H1 (cell line): Measurements from ENCODE around the gene RBM15B. TPM values are rescaled to one million over a fixed set of nuclear protein-coding genes. Genes with fewer than 3 reads are reported as not detected.

Source experiments
- ATF3 ChIP-seq: IDR thresholded peaks from 2 replicates; pipeline ENCODE4 v1.6.1; 2011; ENCODE audit warnings: low read depth, mild to moderate bottlenecking, low read length; ENCODE audit not compliant: insufficient read depth
- BRCA1 ChIP-seq: IDR thresholded peaks from 2 replicates; pipeline ENCODE4 v1.6.1; 2012; ENCODE audit warnings: low read depth, low read length, improper control_type of control experiment
- CEBPB ChIP-seq: IDR thresholded peaks from 2 replicates; pipeline ENCODE4 v1.6.1; 2012; ENCODE audit warnings: low read depth, low read length
- CHD1 ChIP-seq: IDR thresholded peaks from 2 replicates; pipeline ENCODE4 v1.6.1; 2012; ENCODE audit warnings: low read depth, low read length, improper control_type of control experiment
- CREB1 ChIP-seq: IDR thresholded peaks from 2 replicates; pipeline ENCODE4 v1.6.1; 2012; ENCODE audit warnings: inconsistent platforms
- CTBP2 ChIP-seq: IDR thresholded peaks from 2 replicates; pipeline ENCODE4 v1.7.0; 2011; ENCODE audit warnings: borderline replicate concordance, mild to moderate bottlenecking, moderate library complexity, mixed read lengths, low read length; ENCODE audit not compliant: insufficient read depth, insufficient read length
- CTCF ChIP-seq, 3 experiments: IDR thresholded peaks; 1 replicate in 2 of 3; 2 replicates in 1 of 3; pipeline versions ENCODE4 v1.5.1 to v1.6.1; 2011; ENCODE audit warnings: low read length in 3 of 3, mild to moderate bottlenecking in 3 of 3, inconsistent platforms in 2 of 3, low read depth in 1 of 3, moderate library complexity in 1 of 3; ENCODE audit not compliant: insufficient read depth in 1 of 3; ENCODE audit errors: control extremely low read depth in 1 of 3
- EGR1 ChIP-seq: IDR thresholded peaks from 2 replicates; pipeline ENCODE4 v1.6.1; 2011; ENCODE audit warnings: low read depth, low read length, borderline replicate concordance
- EP300 ChIP-seq, 2 experiments: IDR thresholded peaks; 1 replicate in 1 of 2; 2 replicates in 1 of 2; pipeline ENCODE4 v1.6.1; 2011 to 2012; ENCODE audit warnings: low read depth in 2 of 2, low read length in 2 of 2, mild to moderate bottlenecking in 2 of 2, borderline replicate concordance in 1 of 2, inconsistent platforms in 1 of 2, moderate library complexity in 1 of 2
- GABPA ChIP-seq: IDR thresholded peaks from 2 replicates; pipeline ENCODE4 v1.6.1; 2011; ENCODE audit warnings: mild to moderate bottlenecking, low read length, moderate library complexity, borderline replicate concordance; ENCODE audit not compliant: insufficient read depth
- HDAC6 ChIP-seq: IDR thresholded peaks from one replicate; pipeline ENCODE4 v1.7.1; 2012; ENCODE audit warnings: low read depth, mild to moderate bottlenecking, inconsistent platforms, low read length, moderate library complexity
- JUND ChIP-seq: IDR thresholded peaks from 2 replicates; pipeline ENCODE4 v1.6.1; 2011; ENCODE audit warnings: mild to moderate bottlenecking, improper control_type of control experiment, low read length
- KDM1A ChIP-seq: fragments of 200-600, 300-600 bp; sonication (generic); IDR thresholded peaks from 2 replicates; pipeline ENCODE4 v1.7.1; 2016; ENCODE audit warnings: mild to moderate bottlenecking, low read length, borderline replicate concordance
- KDM4A ChIP-seq: IDR thresholded peaks from one replicate; pipeline ENCODE4 v1.7.1; 2012; ENCODE audit warnings: low read depth, mild to moderate bottlenecking, moderate library complexity, low read length, inconsistent platforms; ENCODE audit not compliant: severe bottlenecking
- NRF1 ChIP-seq: IDR thresholded peaks from 2 replicates; pipeline ENCODE4 v1.6.1; 2011; ENCODE audit warnings: mild to moderate bottlenecking, low read depth, low read length, improper control_type of control experiment
- POLR2AphosphoS5 ChIP-seq: IDR thresholded peaks from 2 replicates; pipeline ENCODE4 v1.6.1; 2011; ENCODE audit warnings: low read depth, low read length
- RAD21 ChIP-seq, 2 experiments: IDR thresholded peaks in 1 of 2; conservative IDR thresholded peaks in 1 of 2; 2 replicates each; pipeline ENCODE4 v1.6.1; 2011; ENCODE audit warnings: low read depth in 2 of 2, low read length in 2 of 2, improper control_type of control experiment in 1 of 2, inconsistent platforms in 1 of 2, mild to moderate bottlenecking in 1 of 2, moderate library complexity in 1 of 2
- SIX5 ChIP-seq: IDR thresholded peaks from 2 replicates; pipeline ENCODE4 v1.6.1; 2011; ENCODE audit warnings: mild to moderate bottlenecking, low read depth, low read length
- SP4 ChIP-seq: IDR thresholded peaks from 2 replicates; pipeline ENCODE4 v1.6.1; 2012; ENCODE audit warnings: low read length, inconsistent platforms
- TAF1 ChIP-seq: IDR thresholded peaks from 2 replicates; pipeline ENCODE4 v1.6.1; 2011; ENCODE audit warnings: mild to moderate bottlenecking, low read depth, low read length
- TAF7 ChIP-seq: optimal IDR thresholded peaks from 2 replicates; pipeline ENCODE3; 2011; ENCODE audit warnings: low read depth, mild to moderate bottlenecking, inconsistent platforms, low read length, moderate library complexity, borderline replicate concordance
- ZNF274 ChIP-seq: IDR thresholded peaks from 2 replicates; pipeline ENCODE4 v1.7.0; 2012; ENCODE audit warnings: low read length, borderline replicate concordance; ENCODE audit errors: extremely low read depth
- polyA plus RNA-seq, 7 experiments: library from polyadenylated mRNA; depleted of rRNA in 3 of 7; stranded (reverse) in 5 of 7; unstranded in 2 of 7; fragments of >200 nt in 5 of 7; fragments of 200-250 nt in 2 of 7; gene quantifications; 1 replicate in 5 of 7; 2 replicates in 1 of 7; 4 replicates in 1 of 7; pipeline versions ENCODE4 v1.2.1 to v1.2.3, GENCODE V29; 2011 to 2013; ENCODE audit warnings: missing spikeins in 2 of 7, mixed read lengths in 2 of 7
- total RNA-seq: library from RNA; stranded (reverse); fragmentation: NEBNext Ultra II Directional; extraction: Animal tissue kit (Norgen Biotek cat#: 25700); gene quantifications from 2 replicates; pipeline ENCODE4 v1.2.1, GENCODE V29; 2021

RBM15B gene
- total and polyA plus RNA-seq, 2 of the 8 experiments (the other 6 are each of a cell fraction or from before 2014, with no cell fraction given) = 22.2 to 59.1 TPM

GRCh38 chr3:51391075-51391565, at the start of gene RBM15B (continued):
- TF ChIP-seq RAD21 (IDR thresholded peaks at IDR 0.05 in 1 of 2, conservative IDR thresholded peaks at IDR 0.05 in 1 of 2; ENCODE audit: low read depth in 2 of 2, low read length in 2 of 2) (peak; percentile 57 to 62; a peak in 3 of 4 replicates), CTBP2 (no peak), NRF1 (no peak), HDAC6 (no peak), EGR1 (0 out of 2 replicates have a peak, but pooled peaks have one; percentile 26), TAF1 (peak; percentile 89), CEBPB (no peak), POLR2AphosphoS5 (peak; percentile 79), KDM4A (peak; percentile 63), ATF3 (peak; percentile 98), SP4 (0 out of 2 replicates have a peak, but pooled peaks have one; percentile 71), SIX5 (no peak), EP300 (IDR thresholded peaks at IDR 0.05; ENCODE audit: borderline replicate concordance in 1 of 2, low read depth in 2 of 2, low read length in 2 of 2) (peak in 1 of 2 experiments; percentile 83; a peak in 1 of 3 replicates), GABPA (no peak), JUND (peak; percentile 37; the same call in 1 of the 2 replicates), ZNF274 (no peak), CHD1 (0 out of 2 replicates have a peak, but pooled peaks have one; percentile 46), CTCF (IDR thresholded peaks at IDR 0.05; ENCODE audit: control extremely low read depth in 1 of 3, insufficient read depth in 1 of 3, low read depth in 1 of 3, low read length in 3 of 3) (peak in 1 of 3 experiments; percentile 84; a peak in 2 of 4 replicates), KDM1A (no peak), BRCA1 (no peak), TAF7 (peak; percentile 96), CREB1 (peak; percentile 98)
